ENCODE data around the gene SCRG1. TPM values are rescaled to one million over a fixed set of nuclear protein-coding genes. Genes with fewer than 3 reads are reported as not detected.

Gene SCRG1
- total and polyA plus RNA-seq, 12 donors: 0.14 to 1.9 (median 0.33) TPM; not detected in 2

GRCh38 chr4:173417833-173418232 is 18.9 kb upstream of the SCRG1 start:
- peak in 1 of 7 donors; percentile 23 for DNase-seq
- TF ChIP-seq POLR2A (IDR thresholded peaks at IDR 0.05): no peak
- no peak for TF ChIP-seq CTCF (IDR thresholded peaks at IDR 0.05)

GRCh38 chr4:173415885-173416653 is 17.2 kb upstream of the SCRG1 start:
- peak in 1 of 2 donors; percentile 28 for TF ChIP-seq POLR2A (IDR thresholded peaks at IDR 0.05)
- TF ChIP-seq CTCF (IDR thresholded peaks at IDR 0.05): peak in 3 of 6 experiments; percentile 2 to 28 (median 13)
- DNase-seq: peak in 6 of 7 donors; percentile 23 to 79 (median 55)
- peaks cover 0 to 36% of the 10 kb centered on the region in 2 donors for H3K4me1 ChIP-seq (replicated peaks in 1 of 2)
- peak overlapping the region; percentile 17 to 78 (median 36) for H3K27ac ChIP-seq
- H3K27me3 ChIP-seq: no peaks in the 10 kb centered on the region
- H3K4me3 ChIP-seq: no peak overlapping the region
- 78 to 83% (median 82%) methylated on average over 25 to 26 of the region's 26 CpGs for WGBS, 4 donors
- no peaks in the 10 kb centered on the region for H3K36me3 ChIP-seq (replicated peaks in 1 of 2)
- H3K9me3 ChIP-seq (replicated peaks in 1 of 3): no peaks in the 10 kb centered on the region
- intact Hi-C loops (cut with DNase I): loop anchor here (5.0 kb wide), 1 partner anchor 99 kb away; no protein-coding TSS in a partner anchor

More at GRCh38 chr4:173417833-173418232, 18.9 kb upstream of the SCRG1 start:
- Histone ChIP-seq H3K9me3 (replicated peaks in 1 of 3) (no peaks in the 10 kb centered on the region), H3K36me3 (replicated peaks in 1 of 2) (no peaks in the 10 kb centered on the region), H3K27ac (peak overlapping the region in 1 of 5 donors; percentile 35), H3K4me1 (replicated peaks in 1 of 2) (peaks cover 0 to 26% of the 10 kb centered on the region in 2 donors), H3K4me3 (no peak overlapping the region), H3K27me3 (no peaks in the 10 kb centered on the region)
- intact Hi-C loops (cut with DNase I): loop anchor here (5.0 kb wide), 1 partner anchor 101 kb away; no protein-coding TSS in a partner anchor

GRCh38 chr4:173415092-173415491 is 16.2 kb upstream of the SCRG1 start:
- no peak for DNase-seq
- peaks cover 0 to 42% of the 10 kb centered on the region in 2 donors for H3K4me1 ChIP-seq (replicated peaks in 1 of 2)
- 79 to 84% (median 81%) methylated on average over 3 of the region's 3 CpGs for WGBS, 4 donors
- no peaks in the 10 kb centered on the region for H3K27me3 ChIP-seq
- no peaks in the 10 kb centered on the region for H3K36me3 ChIP-seq (replicated peaks in 1 of 2)
- H3K27ac ChIP-seq: peak overlapping the region; percentile 26 to 78 (median 33)
- no peaks in the 10 kb centered on the region for H3K9me3 ChIP-seq (replicated peaks in 1 of 3)
- no peak for TF ChIP-seq POLR2A (IDR thresholded peaks at IDR 0.05)
- TF ChIP-seq CTCF (IDR thresholded peaks at IDR 0.05): no peak
- intact Hi-C loops (cut with DNase I): loop anchor here (5.0 kb wide), 1 partner anchor 98 kb away; no protein-coding TSS in a partner anchor
- no peak overlapping the region for H3K4me3 ChIP-seq

GRCh38 chr4:173414456-173414855 is 15.5 kb upstream of the SCRG1 start:
- intact Hi-C loops (cut with DNase I): no loop called here
- no peak for DNase-seq
- peak overlapping the region in 2 of 5 donors; percentile 26 to 70 for H3K27ac ChIP-seq
- H3K4me3 ChIP-seq: no peak overlapping the region
- no peak for TF ChIP-seq CTCF (IDR thresholded peaks at IDR 0.05)
- TF ChIP-seq POLR2A (IDR thresholded peaks at IDR 0.05): no peak
- H3K4me1 ChIP-seq (replicated peaks in 1 of 2): peaks cover 0 to 45% of the 10 kb centered on the region in 2 donors
- H3K36me3 ChIP-seq (replicated peaks in 1 of 2): no peaks in the 10 kb centered on the region
- 76 to 85% (median 82%) methylated on average over 3 of the region's 3 CpGs for WGBS, 4 donors
- H3K9me3 ChIP-seq (replicated peaks in 1 of 3): no peaks in the 10 kb centered on the region
- H3K27me3 ChIP-seq: no peaks in the 10 kb centered on the region

Measured in adrenal gland (tissue), 12 donors.